Camera-type eye (tissue), 1 donor: ENCODE data around the gene CALU. TPM values are rescaled to one million over a fixed set of nuclear protein-coding genes. Genes with fewer than 3 reads are reported as not detected.

Experiments used
- total RNA-seq: library from RNA; depleted of rRNA; stranded (reverse); fragments of >200 nt; gene quantifications from one replicate; pipeline ENCODE4 v1.2.3, GENCODE V29; 2014

Gene CALU
- total RNA-seq: 155 TPM

DNA sequence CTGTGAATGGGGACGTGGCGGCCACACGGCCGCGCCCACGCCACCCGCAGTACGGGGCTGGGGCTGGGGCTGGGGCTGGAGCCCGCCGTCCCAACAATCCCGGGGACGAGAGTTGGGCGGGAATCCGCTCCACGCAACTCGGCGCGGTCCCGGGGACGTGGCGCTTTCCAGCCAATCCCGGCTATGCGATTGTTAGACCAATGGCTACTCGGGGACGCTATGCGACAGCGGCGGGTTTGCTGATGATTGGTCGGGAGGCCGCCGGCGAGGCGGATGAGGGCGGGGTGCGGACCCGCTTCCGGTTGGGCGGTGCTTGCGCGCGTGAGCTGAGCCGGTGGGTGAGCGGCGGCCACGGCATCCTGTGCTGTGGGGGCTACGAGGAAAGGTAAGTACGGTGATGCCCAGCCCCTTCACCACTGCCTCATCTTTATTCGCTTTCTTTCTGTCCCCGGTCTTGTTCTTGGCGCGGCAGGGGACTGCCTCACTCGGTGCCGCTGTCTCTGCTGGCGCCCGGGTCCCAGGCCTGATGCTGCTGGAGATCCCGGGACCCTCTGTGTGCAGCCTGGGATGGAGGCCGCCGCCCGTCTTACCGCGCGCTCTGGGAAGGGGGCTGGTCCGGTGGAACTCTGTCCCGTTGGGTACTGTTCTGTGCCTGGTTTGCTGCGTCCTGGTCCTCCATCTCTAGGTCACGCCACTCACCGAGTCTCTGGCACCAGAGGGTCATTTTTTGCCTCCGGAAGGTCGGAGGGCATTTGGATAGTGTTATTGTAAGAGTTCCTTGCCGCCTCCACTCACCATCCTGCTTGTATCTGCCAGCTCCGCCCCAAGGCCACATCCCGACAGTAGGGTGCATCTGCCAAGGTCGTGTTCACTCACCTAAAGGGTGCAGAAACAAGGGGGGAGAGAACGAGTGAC, at the start of gene CALU:
Gene CALU, plus strand, starts transcription at position 312 of the 915 bp plus-strand sequence. CDS start 9,225 bp downstream, outside the sequence.

DNA sequence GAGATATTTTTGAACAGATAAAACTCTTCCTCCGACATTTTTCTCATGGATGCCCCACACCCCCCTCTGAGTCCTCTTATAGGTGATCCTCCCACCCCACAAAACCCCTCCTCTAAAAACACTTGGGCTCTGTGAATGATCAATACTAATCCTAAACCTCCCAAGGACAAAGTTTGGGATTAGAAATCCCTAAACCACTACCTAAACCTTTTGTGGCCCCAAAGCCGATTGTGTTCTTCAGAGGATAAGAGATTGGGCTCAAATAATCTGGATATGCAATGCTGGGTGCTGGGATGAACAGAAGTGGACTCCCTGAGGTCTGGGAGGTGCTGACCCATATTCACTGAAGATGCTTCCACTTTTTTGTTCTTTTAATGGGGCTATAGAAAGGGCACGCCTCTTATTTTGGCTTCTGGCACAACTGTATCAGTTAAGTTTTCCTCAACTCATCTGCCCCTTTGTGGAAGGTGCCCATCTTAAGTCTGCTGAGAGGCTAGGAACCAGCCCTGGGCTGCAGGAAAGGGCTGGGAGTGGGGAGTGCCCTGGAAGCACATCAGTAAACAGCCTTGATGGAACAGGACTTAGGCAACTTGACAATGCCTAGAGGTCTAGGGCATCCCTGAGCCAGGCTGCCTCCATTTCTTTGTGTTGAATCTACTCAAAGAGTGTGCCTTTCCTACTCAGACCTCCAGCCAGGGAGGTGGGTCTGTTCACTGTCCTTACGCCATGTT, 36.8 kb downstream of the CALU start, which contains the start of gene OPN1SW:
Gene OPN1SW, minus strand, starts transcription at position 51 of the 731 bp plus-strand sequence. Its CDS starts 13 bp downstream, at position 38.

DNA sequence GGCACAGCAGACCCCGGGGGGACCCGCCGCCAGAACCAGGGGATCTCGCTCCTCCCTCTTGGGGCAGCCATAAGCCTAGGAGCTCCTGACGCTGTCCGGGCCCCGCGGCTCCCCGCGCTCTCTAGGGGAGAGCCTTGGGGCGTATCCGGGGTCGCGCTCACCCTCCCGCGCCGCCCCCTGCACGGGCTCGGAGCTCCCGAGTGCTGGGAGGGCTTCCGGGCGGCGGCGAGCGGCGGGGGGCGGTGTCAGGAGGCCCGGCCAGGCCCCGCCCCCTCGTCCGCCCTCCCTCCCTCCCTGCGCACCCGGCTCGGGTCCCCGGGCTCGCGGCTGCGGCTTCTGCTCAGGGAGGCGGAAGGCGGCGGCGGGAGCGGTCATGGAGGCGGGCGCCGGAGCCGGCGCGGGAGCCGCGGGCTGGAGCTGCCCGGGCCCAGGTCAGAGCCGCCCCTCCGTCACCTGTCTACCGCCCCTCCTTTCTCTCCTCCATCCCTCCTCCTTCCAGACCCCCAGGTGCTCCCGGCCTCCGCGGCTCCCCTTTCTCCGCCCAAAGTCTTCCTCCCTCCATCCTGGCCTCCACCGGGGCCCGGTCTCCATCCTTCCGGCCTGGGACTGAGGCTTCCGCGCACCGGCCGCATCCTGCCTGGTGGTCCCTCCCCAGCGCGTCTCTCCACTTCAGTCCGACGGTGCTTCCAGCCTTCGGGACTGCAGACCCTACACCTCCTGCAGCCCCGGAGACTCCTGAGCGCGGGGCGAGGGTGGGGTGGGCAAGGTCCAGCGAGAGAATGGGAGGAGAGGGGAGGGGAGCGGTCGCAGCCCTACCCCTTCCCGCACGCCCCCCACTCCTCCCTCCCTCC, 52.2 kb downstream of the CALU start, which contains the start of gene CCDC136:
Gene CCDC136, plus strand, starts transcription at position 848 of the 851 bp plus-strand sequence. CDS start 444 bp downstream, outside the sequence.

Other genes with a start within 250 kb of the CALU start
- 0.49 TPM for gene GARIN1A, start 67.1 kb upstream of the CALU start, total RNA-seq
- gene OPN1SW, start 36.4 kb downstream of the CALU start, total RNA-seq: 35.2 TPM
- 60.3 TPM for gene CCDC136, start 52.6 kb downstream of the CALU start, total RNA-seq
- gene FLNC, start 91.0 kb downstream of the CALU start, total RNA-seq: 92.8 TPM
- gene ATP6V1F, start 123.5 kb downstream of the CALU start, total RNA-seq: 76.9 TPM
- 1.9 TPM for gene KCP, start 171.3 kb downstream of the CALU start, total RNA-seq
- 2.3 TPM for gene IRF5, start 198.6 kb downstream of the CALU start, total RNA-seq